AG08395 (cell line): ENCODE data around the gene HS6ST2.

Experiments
- DNase-seq: peaks from one replicate; pipeline ENCODE4 v3.0.0; 2012; ENCODE audit warnings: mixed read lengths, low spot score

HS6ST2 gene

GRCh38 chrX:132742246-132742645, 216.2 kb downstream of the HS6ST2 start:
- DNase-seq: no peak

GRCh38 chrX:132741689-132742088, 216.7 kb downstream of the HS6ST2 start:
- no peak for DNase-seq

- no peak for DNase-seq
Observed at GRCh38 chrX:132740316-132741123, 217.9 kb downstream of the HS6ST2 start.

- no peak for DNase-seq
Observed at GRCh38 chrX:132738951-132739350, 219.5 kb downstream of the HS6ST2 start.

- no peak for DNase-seq
Observed at GRCh38 chrX:132737743-132738142, 220.7 kb downstream of the HS6ST2 start.

GRCh38 chrX:132732236-132732635, 226.2 kb downstream of the HS6ST2 start:
- DNase-seq: no peak

GRCh38 chrX:132730726-132731125, 227.7 kb downstream of the HS6ST2 start:
- no peak for DNase-seq

- DNase-seq: no peak
Observed at GRCh38 chrX:132730266-132730665, 228.2 kb downstream of the HS6ST2 start.

- no peak for DNase-seq
Observed at GRCh38 chrX:132728296-132728695, 230.1 kb downstream of the HS6ST2 start.

- no peak for DNase-seq
Observed at GRCh38 chrX:132718431-132718958, 239.9 kb downstream of the HS6ST2 start.

- no peak for DNase-seq
Observed at GRCh38 chrX:132716006-132716405, 242.4 kb downstream of the HS6ST2 start.

GRCh38 chrX:132714913-132715312, 243.5 kb downstream of the HS6ST2 start:
- DNase-seq: no peak

- no peak for DNase-seq
Observed at GRCh38 chrX:132712350-132712749, 246.1 kb downstream of the HS6ST2 start.

- DNase-seq: no peak
Observed at GRCh38 chrX:132710656-132711155, 247.7 kb downstream of the HS6ST2 start.

- no peak for DNase-seq
Observed at GRCh38 chrX:132708529-132708928, 249.9 kb downstream of the HS6ST2 start.

GRCh38 chrX:132704769-132705168, 253.7 kb downstream of the HS6ST2 start:
- DNase-seq: no peak

- no peak for DNase-seq
Observed at GRCh38 chrX:132694382-132694781, 264.0 kb downstream of the HS6ST2 start.

GRCh38 chrX:132692526-132692925, 265.9 kb downstream of the HS6ST2 start:
- no peak for DNase-seq

GRCh38 chrX:132692066-132692465, 266.4 kb downstream of the HS6ST2 start:
- no peak for DNase-seq

- no peak for DNase-seq
Observed at GRCh38 chrX:132689612-132690563, 268.5 kb downstream of the HS6ST2 start.

- no peak for DNase-seq
Observed at GRCh38 chrX:132685276-132685675, 273.2 kb downstream of the HS6ST2 start.

GRCh38 chrX:132677233-132677716, 281.2 kb downstream of the HS6ST2 start:
- no peak for DNase-seq
